ENCODE measurements around the gene HNRNPL. TPM values are rescaled to one million over a fixed set of nuclear protein-coding genes. Genes with fewer than 3 reads are reported as not detected.
"Not testable (repeated sequence)": the region's sequence is repeated elsewhere in the genome, so short reads cannot be mapped to it uniquely, and the experiment has no call there.

The HNRNPL gene
- total RNA-seq, 1 experiment from 2014 or later: 710 TPM

DNA sequence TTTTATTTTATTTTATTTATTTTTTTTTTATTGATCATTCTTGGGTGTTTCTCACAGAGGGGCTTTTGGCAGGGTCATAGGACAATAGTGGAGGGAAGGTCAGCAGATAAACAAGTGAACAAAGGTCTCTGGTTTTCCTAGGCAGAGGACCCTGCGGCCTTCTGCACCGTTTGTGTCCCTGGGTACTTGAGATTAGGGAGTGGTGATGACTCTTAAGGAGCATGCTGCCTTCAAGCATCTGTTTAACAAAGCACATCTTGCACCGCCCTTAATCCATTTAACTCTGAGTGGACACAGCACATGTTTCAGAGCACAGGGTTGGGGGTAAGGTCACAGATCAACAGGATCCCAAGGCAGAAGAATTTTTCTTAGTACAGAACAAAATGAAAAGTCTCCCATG, 5.2 kb upstream of the HNRNPL start:
- not testable (repeated sequence) for H2BK20ac ChIP-seq (ENCODE audit: low read depth, low read length, poor library complexity, severe bottlenecking); H3K79me1 ChIP-seq (ENCODE audit: insufficient read depth, low read depth, low read length, poor library complexity, severe bottlenecking); H3K4me3 Mint-ChIP-seq; H3K27me3 ChIP-seq (ENCODE audit: insufficient read depth, low read length); H3K79me2 ChIP-seq (ENCODE audit: insufficient read depth, low read length); H2AK5ac ChIP-seq (ENCODE audit: insufficient read length, low read length); H4K5ac ChIP-seq (ENCODE audit: insufficient read length, low read depth, low read length); H3K4ac ChIP-seq (ENCODE audit: low read depth, low read length); H3T11ph ChIP-seq (ENCODE audit: low read length); H4K8ac ChIP-seq (replicated peaks; ENCODE audit: insufficient read length, low read depth, low read length); DNase-seq; H3K27ac ChIP-seq (ENCODE audit: insufficient read length, low read depth, low read length); H3K23ac ChIP-seq (ENCODE audit: insufficient read length, low read depth, low read length); H3K27ac Mint-ChIP-seq; H2BK120ac ChIP-seq (ENCODE audit: low read depth, low read length, poor library complexity, severe bottlenecking); H2AFZ ChIP-seq (ENCODE audit: low read length); H3K4me2 ChIP-seq (ENCODE audit: insufficient read depth, insufficient read length, low read length); H3K18ac ChIP-seq (ENCODE audit: insufficient read length, low read depth, low read length); H3K14ac ChIP-seq (ENCODE audit: insufficient read depth, low read length); H3K56ac ChIP-seq (ENCODE audit: insufficient read length, low read depth, low read length); H3K4me1 ChIP-seq (ENCODE audit: insufficient read depth, low read length); H2BK15ac ChIP-seq (ENCODE audit: low read depth, low read length); H2BK5ac ChIP-seq (ENCODE audit: insufficient read length, low read length); H3K27me3 Mint-ChIP-seq (ENCODE audit: low read depth); H2BK12ac ChIP-seq (ENCODE audit: insufficient read length, low read depth, low read length); H4K20me1 ChIP-seq (ENCODE audit: control insufficient read depth, insufficient read depth, insufficient read length); H4K91ac ChIP-seq (ENCODE audit: insufficient read length, low read depth, low read length); H3K9me3 ChIP-seq (ENCODE audit: control insufficient read depth, low read depth, low read length); H3K9ac ChIP-seq (ENCODE audit: extremely low read depth, insufficient read length, low read length)
- H3K9me3 Mint-ChIP-seq: peaks cover 22% of the 10 kb centered on the region in 2 experiments
- peaks cover 15 to 22% of the 10 kb centered on the region in 2 experiments for H3K4me1 Mint-ChIP-seq
- H3K36me3 Mint-ChIP-seq (ENCODE audit: insufficient read depth in 1 of 3, low read depth in 3 of 3): peaks cover 4 to 14% (median 5%) of the 10 kb centered on the region in 3 experiments
- WGBS (ENCODE audit: extremely low coverage, insufficient read length, low lambda C conversion rate): no CpG with 5 or more reads among the region's 3 CpGs
- H3K23me2 ChIP-seq (ENCODE audit: insufficient read length, low read depth, low read length, poor library complexity, severe bottlenecking): peaks cover 18% of the 10 kb centered on the region
